ENCODE measurements around the gene ALDH3A1. TPM values are rescaled to one million over a fixed set of nuclear protein-coding genes. Genes with fewer than 3 reads are reported as not detected.

The ALDH3A1 gene
- total RNA-seq, 4 donors from 2014 or later: 0.51 to 7.1 (median 1.7) TPM; not detected in 1

GRCh38 chr17:19763416-19763815 is 15.3 kb upstream of the ALDH3A1 start:
- TF ChIP-seq CTCF (IDR thresholded peaks at IDR 0.05) (no peak), POLR2A (IDR thresholded peaks at IDR 0.05) (no peak)
- no peaks in the 10 kb centered on the region for H3K36me3 ChIP-seq
- no peaks in the 10 kb centered on the region for H3K9me3 ChIP-seq
- no peak overlapping the region for H3K4me3 ChIP-seq
- no peak overlapping the region for H3K27ac ChIP-seq
- intact Hi-C loops (cut with DNase I; ENCODE audit: low total_unique reads): no loop called here
- DNase-seq: peak in 1 of 2 donors; percentile 6
- no peaks in the 10 kb centered on the region for H3K27me3 ChIP-seq
- H3K4me1 ChIP-seq: no peaks in the 10 kb centered on the region

DNA sequence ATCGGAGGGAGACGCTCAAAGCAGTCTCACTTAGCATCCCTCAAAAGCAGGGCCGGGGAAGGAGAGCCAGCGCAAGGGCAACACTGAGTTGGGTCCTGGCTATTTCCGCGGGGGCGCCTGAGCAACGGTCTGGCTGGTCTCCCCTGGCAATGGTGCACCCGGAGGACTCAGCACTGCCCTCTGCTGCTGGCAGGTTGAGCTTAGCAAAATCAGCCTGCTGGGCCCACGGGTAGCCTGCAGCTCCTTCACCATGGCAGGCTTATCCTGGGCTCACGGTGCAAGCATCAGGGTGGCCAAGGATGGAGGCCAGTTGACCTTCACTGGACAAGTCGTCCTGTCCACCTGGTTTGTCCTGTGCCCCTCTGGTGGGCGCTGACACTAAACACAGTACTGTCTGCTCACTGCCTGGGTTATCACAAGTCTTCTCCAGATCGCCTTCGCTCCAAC is 14.4 kb upstream of the ALDH3A1 start:
- DNase-seq: peak; percentile 61 to 80
- intact Hi-C loops (cut with DNase I; ENCODE audit: low total_unique reads): no loop called here
- no peak overlapping the region for H3K27ac ChIP-seq
- no peaks in the 10 kb centered on the region for H3K27me3 ChIP-seq
- peak; percentile 59 to 83 (median 73) for TF ChIP-seq CTCF (IDR thresholded peaks at IDR 0.05)
- TF ChIP-seq POLR2A (IDR thresholded peaks at IDR 0.05): no peak
- H3K4me3 ChIP-seq: no peak overlapping the region
- no peaks in the 10 kb centered on the region for H3K4me1 ChIP-seq
- no peaks in the 10 kb centered on the region for H3K36me3 ChIP-seq
- no peaks in the 10 kb centered on the region for H3K9me3 ChIP-seq

DNA sequence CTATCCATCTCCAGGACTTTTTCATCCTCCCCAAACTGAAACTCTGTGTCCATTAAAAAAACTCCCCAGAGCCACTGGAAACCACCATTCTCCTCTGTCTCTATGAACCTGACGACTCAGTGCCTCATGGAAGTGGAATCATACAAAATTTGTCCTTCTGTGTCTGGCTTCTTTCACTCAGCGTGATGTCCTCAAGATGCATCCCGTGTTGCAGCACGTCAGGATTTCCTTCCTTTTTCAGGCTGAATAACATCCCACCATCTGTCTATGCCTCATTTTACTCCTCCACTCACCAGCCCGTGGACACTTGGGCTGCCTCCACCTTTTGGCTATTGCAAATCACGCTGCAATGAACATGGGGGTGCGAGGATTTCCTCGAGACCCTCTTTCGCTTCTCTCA is 12.6 kb upstream of the ALDH3A1 start:
- Histone ChIP-seq H3K27me3 (no peaks in the 10 kb centered on the region), H3K4me3 (no peak overlapping the region), H3K4me1 (no peaks in the 10 kb centered on the region), H3K36me3 (no peaks in the 10 kb centered on the region), H3K27ac (no peak overlapping the region), H3K9me3 (no peaks in the 10 kb centered on the region)
- DNase-seq: no peak
- TF ChIP-seq CTCF (IDR thresholded peaks at IDR 0.05) (no peak), POLR2A (IDR thresholded peaks at IDR 0.05) (no peak)
- intact Hi-C loops (cut with DNase I; ENCODE audit: low total_unique reads): no loop called here

GRCh38 chr17:19759568-19760549 is 11.8 kb upstream of the ALDH3A1 start:
- no peaks in the 10 kb centered on the region for H3K27me3 ChIP-seq
- TF ChIP-seq POLR2A (IDR thresholded peaks at IDR 0.05) (no peak), CTCF (IDR thresholded peaks at IDR 0.05) (no peak)
- no peaks in the 10 kb centered on the region for H3K9me3 ChIP-seq
- intact Hi-C loops (cut with DNase I; ENCODE audit: low total_unique reads): no loop called here
- no peaks in the 10 kb centered on the region for H3K4me1 ChIP-seq
- no peak overlapping the region for H3K27ac ChIP-seq
- H3K4me3 ChIP-seq: no peak overlapping the region
- DNase-seq: no peak
- H3K36me3 ChIP-seq: no peaks in the 10 kb centered on the region

DNA sequence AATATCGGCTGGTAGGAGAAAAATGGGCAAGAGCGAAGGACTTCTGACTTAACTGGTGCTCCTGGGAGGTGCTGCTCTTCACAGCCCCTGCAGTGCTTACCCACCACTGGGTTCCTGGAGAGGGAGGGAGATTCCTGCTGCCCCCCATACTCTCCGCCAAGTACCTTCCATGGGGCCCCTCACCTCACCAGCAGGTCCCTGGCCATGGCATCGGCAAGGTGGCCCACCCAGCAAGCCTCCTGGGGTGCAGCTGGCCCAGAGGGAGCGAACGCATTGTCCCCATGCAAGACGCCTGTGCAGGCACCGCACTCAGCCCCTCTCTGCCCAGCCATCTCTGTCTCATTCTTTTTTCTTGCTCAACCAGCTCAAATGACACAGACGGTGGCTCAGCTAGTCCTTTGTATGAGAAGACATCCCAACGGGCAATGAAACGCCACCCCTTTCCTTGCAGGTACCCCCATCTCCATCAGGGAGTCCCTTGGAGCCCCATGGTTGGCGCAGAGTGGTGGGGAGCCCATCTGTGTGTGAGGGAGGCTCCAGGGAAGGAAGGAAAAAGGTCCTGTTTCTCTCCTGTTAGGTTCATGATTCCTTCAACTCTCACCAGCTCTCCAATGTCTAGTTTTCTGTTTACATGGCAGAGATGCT is 9.6 kb upstream of the ALDH3A1 start:
- TF ChIP-seq CTCF (IDR thresholded peaks at IDR 0.05) (no peak), POLR2A (IDR thresholded peaks at IDR 0.05) (no peak)
- intact Hi-C loops (cut with DNase I; ENCODE audit: low total_unique reads): no loop called here
- Histone ChIP-seq H3K9me3 (no peaks in the 10 kb centered on the region), H3K27ac (no peak overlapping the region), H3K27me3 (no peaks in the 10 kb centered on the region), H3K4me3 (no peak overlapping the region), H3K4me1 (no peaks in the 10 kb centered on the region), H3K36me3 (no peaks in the 10 kb centered on the region)
- no peak for DNase-seq
